NCI-H2029 treated with DMSO at 0.1 percent for 48 hours (cell line): Measurements from ENCODE around the gene HIP1.
"Not testable (repeated sequence)": the region's sequence is repeated elsewhere in the genome, so short reads cannot be mapped to it uniquely, and the experiment has no call there.

ENCODE experiments used
- DNase-seq: peaks from one replicate; lab custom pipeline; 2025; lab: John Stamatoyannopoulos, UW

Gene HIP1

DNA sequence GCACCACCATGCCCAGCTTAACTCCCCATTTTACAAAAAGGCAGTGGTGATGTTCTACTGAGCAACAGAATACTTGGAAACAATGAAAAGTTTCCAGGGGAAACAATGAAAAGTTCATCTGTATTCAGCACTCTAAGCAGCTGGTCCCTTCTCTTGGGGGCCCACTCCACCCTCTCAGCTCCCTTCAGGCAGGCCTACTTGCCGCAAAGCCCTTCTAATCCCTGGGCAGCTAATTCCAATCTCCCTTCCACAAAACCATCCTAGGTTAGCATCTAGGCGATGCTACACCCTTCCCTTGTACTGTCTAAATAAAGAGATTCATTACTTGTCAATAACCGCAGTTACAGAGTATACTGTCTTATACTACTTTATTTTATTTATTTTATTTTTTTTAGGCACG lies 167.5 kb downstream of the HIP1 start:
- DNase-seq: no peak

- not testable (repeated sequence) for DNase-seq
These were observed 169.0 kb downstream of the HIP1 start for GRCh38 chr7:75569629-75570282.

- no peak for DNase-seq
These were observed 170.7 kb downstream of the HIP1 start for GRCh38 chr7:75567948-75568595.

DNA sequence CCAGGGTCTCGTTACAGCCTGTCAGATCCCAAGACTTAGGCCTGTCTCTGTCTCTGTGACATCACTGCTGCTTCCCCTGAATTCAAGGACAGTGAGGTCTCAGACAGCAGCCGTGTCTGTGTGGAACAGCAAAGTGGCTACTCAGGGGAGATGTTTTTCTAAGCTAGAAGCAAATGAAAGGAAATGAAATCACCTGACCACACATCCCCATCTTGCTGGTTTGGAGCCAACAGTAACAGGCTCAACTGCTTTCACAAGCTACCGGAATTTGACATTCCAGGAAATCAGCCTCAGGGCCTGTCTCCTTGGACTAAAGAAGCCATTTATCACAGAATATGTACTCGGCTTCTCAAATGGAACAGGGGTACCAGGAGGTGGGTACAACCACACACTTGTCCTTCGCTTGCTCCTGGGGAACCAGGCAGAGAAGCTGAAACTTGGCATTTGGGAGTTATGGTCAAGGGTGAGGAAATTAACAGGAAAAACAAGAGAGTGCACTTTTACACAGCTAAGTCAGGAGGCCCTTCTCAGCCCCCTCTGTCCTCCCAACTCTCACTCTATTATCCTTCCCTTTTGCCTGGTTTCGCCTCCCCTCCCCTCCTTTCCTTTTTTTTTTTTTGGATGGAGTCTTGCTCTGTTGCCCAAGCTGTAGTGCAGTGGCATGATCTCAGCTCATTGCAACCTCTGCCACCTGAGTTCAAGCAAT lies 173.5 kb downstream of the HIP1 start:
- no peak for DNase-seq

DNA sequence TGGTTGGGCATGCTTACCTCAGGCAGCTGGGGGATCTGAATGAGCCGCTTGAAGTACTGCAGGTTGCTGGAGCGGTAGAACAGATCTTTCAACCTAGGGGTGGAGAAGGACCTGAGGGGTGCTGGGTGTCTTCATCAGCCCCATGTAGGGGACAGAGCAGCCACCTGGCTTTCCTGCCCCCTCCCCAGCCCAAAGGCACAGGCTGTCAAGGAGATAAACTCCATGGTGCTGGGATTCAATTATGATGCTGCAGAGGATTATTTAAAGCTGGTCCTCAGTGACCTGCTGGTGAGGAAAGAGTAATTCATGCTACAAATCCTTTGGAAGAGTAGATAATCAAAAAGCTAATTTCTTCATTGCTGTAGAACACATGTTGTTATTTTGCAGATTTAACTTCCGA lies 175.6 kb downstream of the HIP1 start:
- DNase-seq: no peak

DNA sequence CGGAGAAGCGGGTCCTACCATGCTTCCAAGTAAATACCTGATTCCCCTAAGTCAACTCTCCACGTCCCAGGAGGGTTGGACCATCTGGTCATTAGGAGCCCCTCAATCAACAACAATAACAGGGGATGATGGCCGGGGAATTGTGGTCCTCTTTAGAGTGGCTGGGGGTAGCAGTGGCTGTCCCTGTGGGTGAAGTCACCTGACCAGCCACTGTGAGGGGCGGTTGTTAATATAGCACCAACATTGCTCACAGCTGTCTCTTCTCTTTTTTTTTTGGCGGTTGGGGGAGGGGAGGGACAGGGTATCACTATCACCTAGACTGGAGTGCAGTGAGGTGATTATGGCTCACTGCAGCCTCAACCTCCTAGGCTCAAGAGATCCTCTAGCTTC lies 178.8 kb downstream of the HIP1 start:
- DNase-seq: no peak

DNA sequence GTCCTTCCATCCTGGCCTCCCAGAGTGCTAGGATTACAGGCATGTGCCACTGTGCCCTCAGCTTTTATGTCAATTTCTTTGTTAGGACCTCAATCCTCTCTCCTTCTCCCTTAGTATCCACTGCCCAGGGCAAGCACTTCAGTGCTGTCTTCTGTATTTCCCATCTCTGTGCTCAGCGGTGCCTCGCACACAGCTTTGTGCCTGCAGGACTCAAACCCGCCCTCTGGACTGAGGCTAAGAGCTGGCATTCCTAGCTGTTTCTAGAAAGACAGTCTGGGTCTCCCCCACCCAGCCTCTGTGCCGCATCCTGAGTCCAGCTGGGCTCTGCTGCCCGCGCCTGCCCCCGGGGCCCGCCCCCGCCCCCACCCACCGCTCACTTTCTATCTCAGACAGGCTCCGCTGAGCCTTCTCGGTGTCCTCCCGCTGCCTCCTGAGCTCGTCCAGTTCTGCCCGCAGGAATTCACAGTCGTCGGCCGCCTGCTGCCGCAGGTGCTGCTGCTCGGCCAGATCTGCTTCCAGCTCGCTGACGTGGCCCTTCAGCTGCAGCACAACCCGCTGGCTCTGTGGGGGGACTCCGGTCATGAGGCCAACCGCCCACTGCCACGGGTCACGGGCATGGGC lies 179.3 kb downstream of the HIP1 start:
- DNase-seq: no peak

GRCh38 chr7:75556835-75557234 lies 181.9 kb downstream of the HIP1 start:
- not testable (repeated sequence) for DNase-seq

DNA sequence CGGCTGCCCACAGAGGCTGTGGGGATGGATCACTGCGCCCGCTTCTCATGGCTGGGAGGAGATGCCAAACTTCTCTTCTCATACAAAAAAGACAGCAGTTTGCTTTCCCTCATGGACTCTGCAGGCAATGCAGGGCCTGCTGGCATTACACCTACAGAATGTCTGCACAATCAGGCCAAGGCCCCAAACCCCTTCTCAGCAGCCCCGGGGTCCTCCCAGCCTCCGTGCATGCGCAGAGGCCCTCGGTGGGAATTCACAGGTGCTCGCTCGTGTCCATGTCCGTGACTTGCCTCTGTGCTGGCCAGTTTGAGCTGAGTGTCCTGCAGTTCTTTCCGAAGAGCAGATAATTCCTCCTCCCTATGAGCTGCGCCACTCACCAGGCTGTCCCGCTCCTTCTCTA lies 183.0 kb downstream of the HIP1 start:
- no peak for DNase-seq

GRCh38 chr7:75546237-75547015 lies 192.3 kb downstream of the HIP1 start:
- no peak for DNase-seq

GRCh38 chr7:75537731-75538130 lies 201.0 kb downstream of the HIP1 start:
- DNase-seq: no peak

- DNase-seq: no peak
These were observed 201.7 kb downstream of the HIP1 start for GRCh38 chr7:75536940-75537538.

GRCh38 chr7:75536491-75536890 lies 202.2 kb downstream of the HIP1 start:
- no peak for DNase-seq

DNA sequence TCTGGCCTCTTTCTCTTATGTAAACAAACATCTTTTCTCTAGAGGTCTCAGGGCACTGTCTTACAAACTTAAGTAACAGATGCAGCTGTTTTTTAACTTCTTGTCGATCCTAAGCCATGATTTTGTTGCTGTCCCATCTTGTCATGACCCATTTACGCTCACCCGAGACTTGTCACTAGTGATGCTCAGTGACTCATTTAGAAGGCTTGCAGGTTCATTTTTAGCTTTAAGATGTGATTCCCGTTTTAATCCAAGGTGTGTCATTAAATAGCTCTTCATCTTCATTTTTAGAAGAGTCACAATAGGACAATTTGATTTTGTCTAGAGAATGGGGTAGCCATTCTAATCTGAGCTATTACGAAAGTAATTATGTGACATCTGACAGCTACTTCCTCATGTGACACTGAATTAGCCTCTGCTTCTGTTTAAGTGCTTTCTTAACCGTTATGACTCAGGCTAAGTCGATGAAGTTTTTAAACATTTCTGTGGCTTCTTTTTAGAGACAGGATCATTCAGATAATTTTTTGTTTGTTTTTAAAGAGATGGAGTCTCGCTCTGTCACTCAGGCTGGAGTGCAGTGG lies 203.9 kb downstream of the HIP1 start:
- no peak for DNase-seq

DNA sequence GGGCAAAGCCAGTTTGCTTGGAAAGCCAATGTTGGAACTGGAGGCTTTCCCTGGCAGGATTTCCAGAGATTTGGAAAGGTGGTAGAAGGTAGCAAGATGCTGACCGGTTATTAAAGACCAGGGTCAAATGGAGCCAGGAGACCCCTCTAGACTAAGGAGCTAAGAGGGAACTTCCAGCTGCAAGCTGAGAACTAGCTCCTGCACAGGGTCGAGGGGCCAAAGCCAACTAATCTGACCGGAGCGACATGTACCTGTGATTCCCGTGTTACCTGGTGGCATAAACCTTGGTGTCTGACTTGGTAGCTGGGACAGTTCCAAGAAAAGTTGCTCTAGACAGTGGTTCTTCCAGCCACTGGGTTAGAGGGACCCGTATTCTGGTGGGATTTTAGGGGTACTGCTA lies 204.8 kb downstream of the HIP1 start:
- DNase-seq: no peak

DNA sequence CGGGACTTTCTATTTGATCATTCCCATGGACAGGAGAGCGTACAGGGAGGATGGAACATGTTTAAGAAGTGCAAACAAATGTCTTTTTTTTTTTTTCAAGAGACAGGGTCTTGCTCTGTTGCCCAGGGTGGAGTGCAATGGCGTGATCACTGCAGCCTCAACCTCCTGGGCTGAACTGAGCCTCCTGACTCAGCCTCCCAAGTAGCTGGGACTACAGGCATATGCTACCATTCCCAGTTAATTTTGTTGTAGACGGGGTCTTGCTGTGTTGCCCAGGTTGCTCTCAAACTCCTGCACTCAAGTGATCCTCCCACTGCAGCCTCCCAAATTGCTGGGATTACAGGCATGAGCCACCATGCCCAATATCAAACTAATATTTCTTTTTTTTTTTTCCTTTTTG lies 206.1 kb downstream of the HIP1 start:
- DNase-seq: no peak

GRCh38 chr7:75531359-75531821 lies 207.4 kb downstream of the HIP1 start:
- no peak for DNase-seq

DNA sequence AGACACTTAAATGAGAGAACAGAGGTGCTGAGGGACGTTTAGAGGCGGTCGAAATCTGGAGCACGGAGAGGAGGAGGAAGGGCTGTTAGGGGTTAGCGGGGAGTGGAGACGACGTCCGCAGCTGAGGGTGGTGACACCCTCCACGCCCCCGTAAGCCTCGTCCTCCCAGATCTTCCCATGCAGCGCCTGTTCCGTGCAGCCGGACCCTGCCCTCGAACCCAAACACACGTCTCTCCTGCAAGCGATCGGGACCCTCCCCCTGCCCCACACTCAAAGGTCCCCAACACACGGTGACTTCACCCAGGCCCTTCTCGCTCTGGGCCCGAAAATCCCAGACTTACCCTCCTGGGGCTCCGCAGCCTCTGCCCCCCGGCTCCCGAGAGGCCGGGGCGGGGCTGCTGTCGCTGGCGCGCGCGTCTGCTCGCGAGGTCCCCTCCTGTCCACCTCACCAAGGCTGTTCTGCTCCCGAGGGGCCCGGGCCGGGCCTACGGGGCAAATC lies 211.5 kb downstream of the HIP1 start:
- not testable (repeated sequence) for DNase-seq

DNA sequence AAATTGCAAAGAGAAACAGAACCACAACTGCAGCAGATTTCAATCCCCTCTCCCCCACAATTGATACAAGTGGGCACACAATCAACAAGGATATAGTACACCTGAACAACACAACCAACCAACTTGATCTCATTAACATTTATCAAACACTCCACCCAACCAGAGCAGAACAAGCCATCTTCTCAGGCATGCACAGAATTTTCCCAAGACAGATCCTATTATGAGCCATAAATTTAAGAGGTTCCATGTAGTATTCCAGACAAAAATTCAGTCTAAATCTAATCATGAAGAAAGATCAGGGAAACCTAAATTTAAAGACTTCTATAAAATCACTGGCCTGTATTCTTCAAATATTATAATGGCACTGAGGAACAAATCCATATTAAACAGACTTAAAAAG lies 217.0 kb downstream of the HIP1 start:
- not testable (repeated sequence) for DNase-seq

DNA sequence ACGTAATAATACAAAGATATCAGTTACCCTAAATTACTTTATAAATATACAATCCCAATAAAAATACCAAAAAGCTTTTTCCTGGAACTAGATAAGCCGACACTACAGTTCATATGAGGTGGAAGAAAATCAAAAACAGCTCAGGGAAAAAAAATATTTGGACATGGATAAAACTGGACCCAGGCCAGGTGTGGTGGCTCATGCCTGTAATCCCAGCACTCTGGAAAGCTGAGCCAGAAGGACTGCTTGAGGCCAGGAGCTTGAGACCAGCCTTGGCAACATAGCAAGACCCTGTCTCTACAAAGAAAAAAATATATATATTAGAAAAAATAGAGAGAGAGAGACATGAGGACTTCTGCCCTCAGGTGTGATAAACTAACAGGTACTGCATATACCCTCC lies 219.9 kb downstream of the HIP1 start:
- DNase-seq: not testable (repeated sequence)

DNA sequence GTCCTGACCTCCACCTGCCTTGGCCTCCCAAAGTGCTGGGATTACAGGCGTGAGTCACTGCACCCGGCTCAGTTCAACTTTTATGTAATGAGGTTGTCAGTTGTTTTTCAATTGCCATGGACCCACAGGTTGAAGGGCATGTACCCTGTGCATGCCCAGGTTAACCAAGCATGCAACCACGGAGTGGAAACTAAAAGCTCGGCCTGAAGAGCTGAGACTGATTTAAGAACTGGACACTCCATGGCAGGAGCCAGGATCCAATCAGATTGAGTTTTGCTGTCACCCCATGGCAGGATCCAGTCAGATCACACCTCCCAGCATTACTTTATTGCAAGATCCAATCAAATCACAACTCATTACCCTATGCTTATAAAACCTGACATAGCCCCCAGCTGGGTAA lies 229.7 kb downstream of the HIP1 start:
- DNase-seq: not testable (repeated sequence)
